Activated CD4-positive, alpha-beta memory T cell treated with anti-CD3 and anti-CD28 coated beads for 36 hours (primary cell): ENCODE data around the gene GNAQ. TPM values are rescaled to one million over a fixed set of nuclear protein-coding genes. Genes with fewer than 3 reads are reported as not detected.
"Not testable (repeated sequence)": the region's sequence is repeated elsewhere in the genome, so short reads cannot be mapped to it uniquely, and the experiment has no call there.

ENCODE experiments used
- CTCF ChIA-PET: fragments of 350-600 bp; sonication (Branson Sonifier 250); formaldehyde crosslinking; loops from one replicate; lab custom pipeline; 2021; ENCODE audit warnings: antibody characterized with exemption, inconsistent platforms; lab: Charles Lee
- POLR2A ChIA-PET: fragments of 350-600 bp; sonication (Branson Sonifier 250); formaldehyde crosslinking; loops from one replicate; lab custom pipeline; 2021; ENCODE audit warnings: antibody characterized with exemption; lab: Charles Lee
- DNase-seq: peaks from one replicate; pipeline ENCODE4 v3.0.0-alpha.2; 2020
- H3K27ac Mint-ChIP-seq: one replicate; pipeline ENCODE4 v1.8.0; 2021; ENCODE audit warnings: mixed read lengths
- H3K27me3 Mint-ChIP-seq: one replicate; pipeline ENCODE4 v1.8.0; 2021; ENCODE audit warnings: mixed read lengths
- H3K36me3 Mint-ChIP-seq: one replicate; pipeline ENCODE4 v1.8.0; 2021; ENCODE audit warnings: mixed read lengths
- H3K4me1 Mint-ChIP-seq: one replicate; pipeline ENCODE4 v1.8.0; 2021; ENCODE audit warnings: low read depth, mixed read lengths
- H3K4me3 Mint-ChIP-seq: one replicate; pipeline ENCODE4 v1.8.0; 2021; ENCODE audit warnings: mild to moderate bottlenecking, mixed read lengths
- H3K9me3 Mint-ChIP-seq: one replicate; pipeline ENCODE4 v1.8.0; 2021; ENCODE audit warnings: mixed read lengths
- intact Hi-C: fragments of 100-400 bp; cut with micrococcal nuclease; formaldehyde crosslinking; loops from one replicate; pipeline ENCODE4 v1.15.1; 2023
- total RNA-seq, 2 experiments: library from RNA; stranded (reverse); gene quantifications; one replicate each; pipeline ENCODE4 v1.2.3, GENCODE V29; 2021

GNAQ gene
- total RNA-seq, 2 experiments from 2014 or later = 25.9 to 26.1 TPM

GRCh38 chr9:77865385-77866047 is 166.1 kb downstream of the GNAQ start:
- Mint-ChIP-seq H3K4me3 (no peak overlapping the region), H3K36me3 (peaks cover 39% of the 10 kb centered on the region), H3K4me1 (peaks cover 9% of the 10 kb centered on the region), H3K27ac (no peak overlapping the region), H3K27me3 (no peaks in the 10 kb centered on the region), H3K9me3 (peaks cover 20% of the 10 kb centered on the region)
- intact Hi-C loops = no loop called here
- ChIA-PET POLR2A (no interaction called here), CTCF (interaction anchor here (1.5 to 2.8 kb wide), 2 partner anchors 170 to 256 kb away, joined by 4 to 11 read pairs; no protein-coding TSS in a partner anchor)
- no peak for DNase-seq

GRCh38 chr9:77864211-77864889 is 167.3 kb downstream of the GNAQ start:
- ChIA-PET POLR2A (no interaction called here), CTCF (interaction anchor here (1.5 to 2.8 kb wide), 2 partner anchors 171 to 257 kb away, joined by 4 to 11 read pairs; no protein-coding TSS in a partner anchor)
- DNase-seq = no peak
- H3K4me3 Mint-ChIP-seq = no peak overlapping the region
- H3K9me3 Mint-ChIP-seq = peaks cover 20% of the 10 kb centered on the region
- intact Hi-C loops = no loop called here
- no peaks in the 10 kb centered on the region for H3K27me3 Mint-ChIP-seq
- H3K36me3 Mint-ChIP-seq = peaks cover 39% of the 10 kb centered on the region
- H3K27ac Mint-ChIP-seq = no peak overlapping the region
- H3K4me1 Mint-ChIP-seq = peaks cover 9% of the 10 kb centered on the region

- CTCF ChIA-PET, H3K27ac Mint-ChIP-seq, H3K27me3 Mint-ChIP-seq, H3K4me3 Mint-ChIP-seq, intact Hi-C loops, POLR2A ChIA-PET, DNase-seq: not testable (repeated sequence)
- Mint-ChIP-seq H3K36me3 (peaks cover 43% of the 10 kb centered on the region), H3K9me3 (peaks cover 20% of the 10 kb centered on the region), H3K4me1 (peaks cover 14% of the 10 kb centered on the region)
Observed at GRCh38 chr9:77863638-77864037, 168.0 kb downstream of the GNAQ start.

- Mint-ChIP-seq H3K36me3 (peaks cover 45% of the 10 kb centered on the region), H3K9me3 (peaks cover 20% of the 10 kb centered on the region), H3K4me1 (peaks cover 28% of the 10 kb centered on the region)
- DNase-seq, intact Hi-C loops, POLR2A ChIA-PET, H3K27me3 Mint-ChIP-seq, H3K27ac Mint-ChIP-seq, H3K4me3 Mint-ChIP-seq: not testable (repeated sequence)
- CTCF ChIA-PET = interaction anchor here (1.3 kb wide), 1 partner anchor 174 kb away, joined by 3 read pairs; no protein-coding TSS in a partner anchor
Observed at GRCh38 chr9:77860953-77861352, 170.7 kb downstream of the GNAQ start.

- intact Hi-C loops = no loop called here
- CTCF ChIA-PET = no interaction called here
- H3K36me3 Mint-ChIP-seq = peaks cover 21% of the 10 kb centered on the region
Observed at GRCh38 chr9:77857513-77858259, 173.9 kb downstream of the GNAQ start.

GRCh38 chr9:77856615-77857014 is 175.0 kb downstream of the GNAQ start:
- Mint-ChIP-seq H3K4me1 (peaks cover 26% of the 10 kb centered on the region), H3K36me3 (peaks cover 16% of the 10 kb centered on the region), H3K27me3 (no peaks in the 10 kb centered on the region), H3K9me3 (no peaks in the 10 kb centered on the region), H3K27ac (no peak overlapping the region), H3K4me3 (no peak overlapping the region)
- ChIA-PET CTCF (no interaction called here), POLR2A (no interaction called here)
- intact Hi-C loops = no loop called here
- DNase-seq = no peak

More at GRCh38 chr9:77857513-77858259, 173.9 kb downstream of the GNAQ start:
- H3K27me3 Mint-ChIP-seq = no peaks in the 10 kb centered on the region
- H3K27ac Mint-ChIP-seq = no peak overlapping the region
- peaks cover 26% of the 10 kb centered on the region for H3K4me1 Mint-ChIP-seq
- POLR2A ChIA-PET = no interaction called here
- H3K4me3 Mint-ChIP-seq = no peak overlapping the region
- no peaks in the 10 kb centered on the region for H3K9me3 Mint-ChIP-seq
- DNase-seq = no peak

- H3K4me3 Mint-ChIP-seq = no peak overlapping the region
- intact Hi-C loops = no loop called here
- ChIA-PET POLR2A (no interaction called here), CTCF (interaction anchor here (1.2 kb wide), 1 partner anchor 398 kb away, joined by 3 read pairs; no protein-coding TSS in a partner anchor)
- H3K36me3 Mint-ChIP-seq = peaks cover 6% of the 10 kb centered on the region
- H3K27me3 Mint-ChIP-seq = no peaks in the 10 kb centered on the region
- H3K9me3 Mint-ChIP-seq = no peaks in the 10 kb centered on the region
- no peak overlapping the region for H3K27ac Mint-ChIP-seq
- H3K4me1 Mint-ChIP-seq = peaks cover 26% of the 10 kb centered on the region
- DNase-seq = no peak
Observed at GRCh38 chr9:77854916-77855311, 176.7 kb downstream of the GNAQ start.

- intact Hi-C loops = no loop called here
- peaks cover 6% of the 10 kb centered on the region for H3K36me3 Mint-ChIP-seq
- no peak for DNase-seq
- H3K27me3 Mint-ChIP-seq = no peaks in the 10 kb centered on the region
- POLR2A ChIA-PET = no interaction called here
- no peak overlapping the region for H3K4me3 Mint-ChIP-seq
- CTCF ChIA-PET = no interaction called here
- H3K4me1 Mint-ChIP-seq = peaks cover 28% of the 10 kb centered on the region
- H3K27ac Mint-ChIP-seq = no peak overlapping the region
- H3K9me3 Mint-ChIP-seq = no peaks in the 10 kb centered on the region
Observed at GRCh38 chr9:77854258-77854915, 177.2 kb downstream of the GNAQ start.

- CTCF ChIA-PET = no interaction called here
- DNase-seq = no peak
- intact Hi-C loops = no loop called here
- no peak overlapping the region for H3K4me3 Mint-ChIP-seq
- H3K27me3 Mint-ChIP-seq = no peaks in the 10 kb centered on the region
- H3K4me1 Mint-ChIP-seq = peaks cover 28% of the 10 kb centered on the region
- H3K27ac Mint-ChIP-seq = no peak overlapping the region
- POLR2A ChIA-PET = no interaction called here
- H3K9me3 Mint-ChIP-seq = no peaks in the 10 kb centered on the region
- peaks cover 3% of the 10 kb centered on the region for H3K36me3 Mint-ChIP-seq
Observed at GRCh38 chr9:77853716-77854115, 177.9 kb downstream of the GNAQ start.

GRCh38 chr9:77851882-77852595 is 179.6 kb downstream of the GNAQ start:
- no peak for DNase-seq
- Mint-ChIP-seq H3K27ac (no peak overlapping the region), H3K4me1 (peaks cover 32% of the 10 kb centered on the region), H3K9me3 (no peaks in the 10 kb centered on the region), H3K4me3 (no peak overlapping the region), H3K36me3 (no peaks in the 10 kb centered on the region), H3K27me3 (no peaks in the 10 kb centered on the region)
- ChIA-PET CTCF (no interaction called here), POLR2A (no interaction called here)
- intact Hi-C loops = no loop called here

GRCh38 chr9:77848897-77849296 is 182.7 kb downstream of the GNAQ start:
- CTCF ChIA-PET = interaction anchor here (1.3 to 1.8 kb wide), 2 partner anchors 48 to 186 kb away, joined by 3 to 4 read pairs; no protein-coding TSS in a partner anchor
- H3K27ac Mint-ChIP-seq = no peak overlapping the region
- no peak overlapping the region for H3K4me3 Mint-ChIP-seq
- intact Hi-C loops = loop anchor here (10.0 kb wide), 1 partner anchor 394 kb away; no protein-coding TSS in a partner anchor
- no peaks in the 10 kb centered on the region for H3K27me3 Mint-ChIP-seq
- DNase-seq = no peak
- no peaks in the 10 kb centered on the region for H3K36me3 Mint-ChIP-seq
- POLR2A ChIA-PET = no interaction called here
- peaks cover 25% of the 10 kb centered on the region for H3K4me1 Mint-ChIP-seq
- no peaks in the 10 kb centered on the region for H3K9me3 Mint-ChIP-seq
